Activated CD8-positive, alpha-beta T cell treated with anti-CD3 and anti-CD28 coated beads, Interleukin-2, amount 10 ng/mL, durations not matched to agents 7 days and 5 days (primary cell): ENCODE measurements around the gene GCDH. TPM values are rescaled to one million over a fixed set of nuclear protein-coding genes. Genes with fewer than 3 reads are reported as not detected.

Experiments used
- ATAC-seq: fragments of 150-1000 bp; cut with Tn5 transposase; one replicate; pipeline ENCODE4 v1.10.0; 2021; ENCODE audit warnings: moderate library complexity
- CTCF ChIA-PET: fragments of 350-600 bp; sonication (Branson Sonifier 250); formaldehyde crosslinking; loops from one replicate; lab custom pipeline; 2021; ENCODE audit warnings: antibody characterized with exemption; lab: Charles Lee
- POLR2A ChIA-PET: fragments of 350-600 bp; sonication (Branson Sonifier 250); formaldehyde crosslinking; loops from one replicate; lab custom pipeline; 2021; ENCODE audit warnings: antibody characterized with exemption; lab: Charles Lee
- DNase-seq: peaks from one replicate; pipeline ENCODE4 v3.0.0-alpha.2; 2020
- H3K27ac Mint-ChIP-seq: one replicate; pipeline ENCODE4 v1.8.0; 2021; ENCODE audit warnings: mild to moderate bottlenecking, mixed read lengths
- H3K27me3 Mint-ChIP-seq: one replicate; pipeline ENCODE4 v1.8.0; 2021; ENCODE audit warnings: low read depth, mixed read lengths
- H3K36me3 Mint-ChIP-seq: one replicate; pipeline ENCODE4 v1.8.0; 2021; ENCODE audit warnings: low read depth, mixed read lengths
- H3K4me1 Mint-ChIP-seq: one replicate; pipeline ENCODE4 v1.8.0; 2021; ENCODE audit warnings: low read depth, mixed read lengths
- H3K4me3 Mint-ChIP-seq: one replicate; pipeline ENCODE4 v1.8.0; 2021; ENCODE audit warnings: mild to moderate bottlenecking, mixed read lengths
- H3K9me3 Mint-ChIP-seq: one replicate; pipeline ENCODE4 v1.8.0; 2022; ENCODE audit warnings: mixed read lengths; ENCODE audit not compliant: insufficient read depth
- total RNA-seq, 2 experiments: library from RNA; stranded (reverse); gene quantifications; one replicate each; pipeline ENCODE4 v1.2.3, GENCODE V29; 2021

Gene GCDH
- total RNA-seq, 2 experiments from 2014 or later: 39.5 to 42.5 TPM

- POLR2A ChIA-PET: interaction anchor here (0.5 to 1.2 kb wide), 2 partner anchors 10 to 204 kb away, joined by 3 to 4 read pairs; no protein-coding TSS in a partner anchor
These were observed 16.8 kb upstream of the GCDH start for GRCh38 chr19:12873891-12874745.

GRCh38 chr19:12875086-12875485 lies 15.9 kb upstream of the GCDH start:
- POLR2A ChIA-PET: interaction anchor here (2.2 kb wide), 1 partner anchor 10 kb away, joined by 6 read pairs; no protein-coding TSS in a partner anchor
- H3K4me1 Mint-ChIP-seq: peaks cover 7% of the 10 kb centered on the region
- H3K36me3 Mint-ChIP-seq: peaks cover 35% of the 10 kb centered on the region
- no peaks in the 10 kb centered on the region for H3K27me3 Mint-ChIP-seq
- ATAC-seq (no peak), DNase-seq (no peak)
- H3K4me3 Mint-ChIP-seq: no peak overlapping the region
- H3K27ac Mint-ChIP-seq: no peak overlapping the region
- H3K9me3 Mint-ChIP-seq: no peaks in the 10 kb centered on the region
- CTCF ChIA-PET: interaction anchor here (1.7 kb wide), 1 partner anchor 10 kb away, joined by 4 read pairs; no protein-coding TSS in a partner anchor

More at GRCh38 chr19:12873891-12874745, 16.8 kb upstream of the GCDH start:
- H3K4me3 Mint-ChIP-seq: no peak overlapping the region
- ATAC-seq (no peak), DNase-seq (no peak)
- no peak overlapping the region for H3K27ac Mint-ChIP-seq
- no peaks in the 10 kb centered on the region for H3K9me3 Mint-ChIP-seq
- H3K36me3 Mint-ChIP-seq: peaks cover 34% of the 10 kb centered on the region
- peaks cover 3% of the 10 kb centered on the region for H3K4me1 Mint-ChIP-seq
- CTCF ChIA-PET: interaction anchor here (1.7 to 1.8 kb wide), 2 partner anchors 11 kb away, joined by 4 to 8 read pairs; no protein-coding TSS in a partner anchor
- no peaks in the 10 kb centered on the region for H3K27me3 Mint-ChIP-seq

- POLR2A ChIA-PET: interaction anchor here (0.7 to 1.1 kb wide), 5 partner anchors 8 to 147 kb away, joined by 3 to 4 read pairs (median 3); partner anchors contain the start of genes CALR and GCDH
- peak; percentile 6 for ATAC-seq
These were observed 10.3 kb upstream of the GCDH start for GRCh38 chr19:12880551-12881171.

GRCh38 chr19:12881172-12881808 lies 9.7 kb upstream of the GCDH start, which contains the start of gene DNASE2:
DNASE2 (minus strand) TSS chr19:12881449; CDS start chr19:12881375, 74 bp downstream.
- POLR2A ChIA-PET: interaction anchor here (0.7 to 1.1 kb wide), 6 partner anchors 9 to 147 kb away, joined by 3 to 4 read pairs (median 3); partner anchors contain the start of genes CALR and GCDH
- peaks cover 33% of the 10 kb centered on the region for H3K4me1 Mint-ChIP-seq
- peak; percentile 79 for ATAC-seq

More at GRCh38 chr19:12880551-12881171, 10.3 kb upstream of the GCDH start:
- Mint-ChIP-seq H3K36me3 (peaks cover 24% of the 10 kb centered on the region), H3K4me1 (peaks cover 30% of the 10 kb centered on the region), H3K27me3 (no peaks in the 10 kb centered on the region), H3K9me3 (peaks cover 11% of the 10 kb centered on the region), H3K4me3 (peak overlapping the region; percentile 81), H3K27ac (peak overlapping the region; percentile 87)
- peak; percentile 33 for DNase-seq
- CTCF ChIA-PET: interaction anchor here (0.8 to 2.0 kb wide), 4 partner anchors 10 to 85 kb away, joined by 4 to 9 read pairs (median 6); partner anchors contain the start of gene GCDH

GRCh38 chr19:12882589-12882988 lies 8.4 kb upstream of the GCDH start:
- peak overlapping the region; percentile 19 for H3K27ac Mint-ChIP-seq
- CTCF ChIA-PET: interaction anchor here (0.7 to 6.6 kb wide), 6 partner anchors 8 to 1556 kb away, joined by 3 to 121 read pairs (median 5); partner anchors contain the start of genes DAND5 and GCDH
- H3K9me3 Mint-ChIP-seq: peaks cover 11% of the 10 kb centered on the region
- peaks cover 3% of the 10 kb centered on the region for H3K27me3 Mint-ChIP-seq
- peaks cover 39% of the 10 kb centered on the region for H3K4me1 Mint-ChIP-seq
- peaks cover 20% of the 10 kb centered on the region for H3K36me3 Mint-ChIP-seq
- no peak for ATAC-seq
- no peak for DNase-seq
- POLR2A ChIA-PET: interaction anchor here (0.6 to 1.7 kb wide), 2 partner anchors 8 to 85 kb away, joined by 4 to 7 read pairs; partner anchors contain the start of gene GCDH
- H3K4me3 Mint-ChIP-seq: peak overlapping the region; percentile 81

More at GRCh38 chr19:12881172-12881808, 9.7 kb upstream of the GCDH start, which contains the start of gene DNASE2:
- H3K36me3 Mint-ChIP-seq: peaks cover 21% of the 10 kb centered on the region
- H3K27ac Mint-ChIP-seq: peak within 1 kb of the TSS; percentile 87
- H3K4me3 Mint-ChIP-seq: peak within 1 kb of the TSS; percentile 81
- CTCF ChIA-PET: interaction anchor here (0.8 to 6.6 kb wide), 7 partner anchors 9 to 85 kb away, joined by 3 to 121 read pairs (median 6); partner anchors contain the start of genes DAND5 and GCDH
- peak; percentile 95 for DNase-seq
- peaks cover 11% of the 10 kb centered on the region for H3K9me3 Mint-ChIP-seq
- no peaks in the 10 kb centered on the region for H3K27me3 Mint-ChIP-seq

GRCh38 chr19:12884202-12884601 lies 6.8 kb upstream of the GCDH start:
- peaks cover 3% of the 10 kb centered on the region for H3K27me3 Mint-ChIP-seq
- ATAC-seq: no peak
- no peak overlapping the region for H3K27ac Mint-ChIP-seq
- H3K9me3 Mint-ChIP-seq: peaks cover 11% of the 10 kb centered on the region
- ChIA-PET CTCF (interaction anchor here (1.0 to 6.6 kb wide), 11 partner anchors 13 to 126 kb away, joined by 3 to 121 read pairs (median 7); partner anchors contain the start of genes CALR, DAND5 and RNASEH2A), POLR2A (interaction anchor here (0.6 to 1.7 kb wide), 6 partner anchors 8 to 161 kb away, joined by 3 to 8 read pairs (median 5); partner anchors contain the start of gene TNPO2)
- peaks cover 39% of the 10 kb centered on the region for H3K4me1 Mint-ChIP-seq
- no peak overlapping the region for H3K4me3 Mint-ChIP-seq
- DNase-seq: no peak
- H3K36me3 Mint-ChIP-seq: peaks cover 13% of the 10 kb centered on the region

GRCh38 chr19:12884627-12884925 lies 6.4 kb upstream of the GCDH start:
- DNase-seq: no peak

GRCh38 chr19:12884926-12885748 lies 5.8 kb upstream of the GCDH start:
- Mint-ChIP-seq H3K27me3 (peaks cover 3% of the 10 kb centered on the region), H3K9me3 (peaks cover 11% of the 10 kb centered on the region), H3K27ac (peak overlapping the region; percentile 93), H3K4me1 (peaks cover 38% of the 10 kb centered on the region), H3K36me3 (peaks cover 11% of the 10 kb centered on the region), H3K4me3 (peak overlapping the region; percentile 86)
- ATAC-seq (peak; percentile 76), DNase-seq (peak; percentile 96)
- CTCF ChIA-PET: interaction anchor here (0.5 to 6.6 kb wide), 39 partner anchors 8 to 219 kb away, joined by 3 to 121 read pairs (median 5); partner anchors contain the start of genes CALR, DAND5, FARSA and PRDX2
- POLR2A ChIA-PET: interaction anchor here (0.6 to 1.7 kb wide), 13 partner anchors 9 to 170 kb away, joined by 3 to 8 read pairs (median 3); partner anchors contain the start of genes FARSA, SYCE2 and TNPO2

More at GRCh38 chr19:12884627-12884925, 6.4 kb upstream of the GCDH start:
- Mint-ChIP-seq H3K36me3 (peaks cover 11% of the 10 kb centered on the region), H3K4me3 (peak overlapping the region; percentile 86), H3K27ac (peak overlapping the region; percentile 93), H3K9me3 (peaks cover 11% of the 10 kb centered on the region), H3K27me3 (peaks cover 3% of the 10 kb centered on the region), H3K4me1 (peaks cover 39% of the 10 kb centered on the region)
- no peak for ATAC-seq
- CTCF ChIA-PET: interaction anchor here (0.5 to 6.6 kb wide), 38 partner anchors 8 to 220 kb away, joined by 3 to 121 read pairs (median 5); partner anchors contain the start of genes CALR, DAND5, FARSA and PRDX2
- POLR2A ChIA-PET: interaction anchor here (0.6 to 1.7 kb wide), 11 partner anchors 9 to 161 kb away, joined by 3 to 8 read pairs (median 3); partner anchors contain the start of genes FARSA, SYCE2 and TNPO2

GRCh38 chr19:12885749-12886650 lies 5.0 kb upstream of the GCDH start:
- POLR2A ChIA-PET: interaction anchor here (0.6 to 1.9 kb wide), 9 partner anchors 10 to 169 kb away, joined by 3 to 8 read pairs (median 5); partner anchors contain the start of genes FARSA and SYCE2
- no peak for ATAC-seq
- Mint-ChIP-seq H3K4me3 (peak overlapping the region; percentile 52), H3K27me3 (peaks cover 3% of the 10 kb centered on the region), H3K9me3 (peaks cover 11% of the 10 kb centered on the region), H3K4me1 (peaks cover 37% of the 10 kb centered on the region), H3K36me3 (peaks cover 12% of the 10 kb centered on the region), H3K27ac (no peak overlapping the region)
- no peak for DNase-seq
- CTCF ChIA-PET: interaction anchor here (0.9 to 6.6 kb wide), 25 partner anchors 9 to 207 kb away, joined by 3 to 121 read pairs (median 6); partner anchors contain the start of genes CALR, DAND5 and FARSA
